NT2/D1 (cell line): ENCODE results near the gene SNX2.

Source experiments
- YY1 ChIP-seq: IDR thresholded peaks from 2 replicates; pipeline ENCODE4 v1.6.1; 2011; ENCODE audit not compliant: insufficient read length, insufficient read depth
- ZNF274 ChIP-seq: IDR thresholded peaks from 2 replicates; pipeline ENCODE4 v1.6.1; 2011; ENCODE audit warnings: mild to moderate bottlenecking, low read depth, low read length

- no peak for TF ChIP-seq YY1
- TF ChIP-seq ZNF274: no peak
Observed at GRCh38 chr5:122772446-122772845, 2.4 kb upstream of the SNX2 start.
